Vein endothelial cell (primary cell): ENCODE results near the gene ZNF888. TPM values are rescaled to one million over a fixed set of nuclear protein-coding genes. Genes with fewer than 3 reads are reported as not detected.

Experiments
- small RNA-seq: library from RNA; depleted of rRNA; stranded (forward); fragments of <200 nt; gene quantifications from one replicate; pipeline ENCODE3, GENCODE V24; 2012
- total RNA-seq: library from RNA; depleted of rRNA; stranded (reverse); fragments of >200 nt; gene quantifications from 2 replicates; pipeline ENCODE4 v1.2.3, GENCODE V29; 2012

ZNF888 gene
- 2.0 and 3.8 TPM in 2 replicates for total RNA-seq

DNA sequence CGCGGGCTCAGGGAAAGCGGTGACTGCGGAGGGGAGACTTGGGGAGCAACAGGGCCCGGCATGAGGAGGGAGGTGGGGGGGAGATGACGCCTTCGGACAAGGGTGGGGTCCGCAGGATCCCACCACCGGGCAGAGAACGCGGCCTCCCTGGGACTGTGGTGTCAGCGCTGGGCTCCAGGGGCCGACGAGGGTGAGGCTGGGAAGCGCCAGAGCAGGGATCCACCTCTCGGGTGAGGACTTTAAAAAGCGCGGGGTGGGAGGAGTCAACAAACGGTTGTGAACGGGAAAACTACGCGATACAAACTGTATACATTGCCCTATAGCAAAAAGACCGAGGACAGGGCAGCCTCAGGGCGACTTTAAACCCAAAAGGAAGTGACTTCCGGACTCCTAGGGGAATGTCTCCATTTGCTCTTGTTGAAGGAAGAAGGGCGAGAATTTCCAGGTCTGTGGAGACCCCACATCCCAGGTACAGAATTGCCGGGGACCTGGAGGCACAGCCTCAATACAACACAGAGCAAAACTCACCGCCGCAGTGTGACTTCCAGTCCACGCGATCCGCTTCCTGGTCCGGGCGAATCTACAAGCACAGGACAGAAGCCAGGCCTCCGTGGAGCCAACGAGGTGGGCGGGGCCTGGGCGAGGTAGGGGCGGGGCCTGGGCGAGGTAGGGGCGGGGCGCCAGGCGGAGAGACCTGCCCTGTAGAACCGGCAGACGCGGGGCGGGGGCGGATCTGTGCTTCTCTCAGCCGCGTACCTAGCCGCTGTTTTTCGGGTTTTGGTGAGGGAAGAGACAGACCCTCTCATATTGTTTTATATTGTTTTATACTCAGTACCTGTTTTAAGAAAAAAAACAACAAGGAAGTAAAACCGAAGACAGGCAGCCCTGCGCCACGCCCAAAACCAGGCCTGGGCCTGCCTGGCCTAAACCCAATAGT lies at the start of gene ZNF888:
TSS of gene ZNF888 (minus strand) at position 588 of the 937 bp plus-strand sequence. CDS start 5,555 bp downstream, outside the sequence.

GRCh38 chr19:52962394-52963246 lies 39.4 kb upstream of the ZNF888 start, which contains the start of gene ZNF816:
ZNF816 (minus strand) TSS chr19:52962881; CDS start chr19:52956089, 6,792 bp downstream.

GRCh38 chr19:52897138-52897935 lies 25.9 kb downstream of the ZNF888 start, which contains the start of gene ZNF320:
ZNF320 (minus strand) TSS chr19:52897635; CDS start chr19:52890255, 7,380 bp downstream.

GRCh38 chr19:52857378-52858191 lies 65.6 kb downstream of the ZNF888 start, which contains the start of gene ZNF468:
ZNF468 (minus strand) TSS chr19:52857619; CDS start chr19:52854272, 3,347 bp downstream.

Small RNA genes lying within 50 kb of the gene (small RNA-seq; reads per million reads assigned to genes)
- 0.69 reads per million, percentile 44 among the genes with 10 or more reads in this experiment for gene ZNF320

Other genes starting within 250 kb of the ZNF888 start
- 11.8 TPM in 2 replicates for gene ZNF611, start 188.4 kb downstream of the ZNF888 start, total RNA-seq
- 5.8 and 7.5 TPM in 2 replicates for gene ZNF600, start 136.6 kb downstream of the ZNF888 start, total RNA-seq
- gene ZNF28, start 101.8 kb downstream of the ZNF888 start, total RNA-seq, result 15.4 and 19.8 TPM in 2 replicates
- 15.7 and 18.3 TPM in 2 replicates for gene ZNF468, start 65.8 kb downstream of the ZNF888 start, total RNA-seq
- gene ZNF320, start 25.8 kb downstream of the ZNF888 start, total RNA-seq, result 9.8 and 11.8 TPM in 2 replicates
- 6.8 and 6.9 TPM in 2 replicates for gene ZNF816, start 39.5 kb upstream of the ZNF888 start, total RNA-seq
- gene ERVV-1, start 90.5 kb upstream of the ZNF888 start, total RNA-seq, result not detected in 2 replicates
- not detected in 2 replicates for gene ERVV-2, start 121.3 kb upstream of the ZNF888 start, total RNA-seq
- gene ZNF160, start 180.0 kb upstream of the ZNF888 start, total RNA-seq, result 25.9 and 41.8 TPM in 2 replicates
- 2.3 and 2.7 TPM in 2 replicates for gene ZNF415, start 209.5 kb upstream of the ZNF888 start, total RNA-seq
- gene ZNF347, start 235.6 kb upstream of the ZNF888 start, total RNA-seq, result 5.2 and 7.4 TPM in 2 replicates